ENCODE data around the gene MRPL9.

- TF ChIP-seq ZFX (IDR thresholded peaks at IDR 0.05) (no peak), CTCF (conservative IDR thresholded peaks at IDR 0.05) (no peak)
These were observed 52.1 kb downstream of the MRPL9 start for GRCh38 chr1:151711044-151711800.
